ENCODE results near the gene CNIH2.

Gene CNIH2

GRCh38 chr11:66237867-66238266 is 40.1 kb upstream of the CNIH2 start:
- H3K4me2 ChIP-seq (ENCODE audit: low read length): no peak overlapping the region
- no peak overlapping the region for H3K9ac ChIP-seq (ENCODE audit: low read length)
- peaks cover 2% of the 10 kb centered on the region for H3K9me3 ChIP-seq (ENCODE audit: insufficient read depth, low read depth, low read length)
- no peak overlapping the region for H3K23ac ChIP-seq (ENCODE audit: low read length)
- no peaks in the 10 kb centered on the region for H3K79me2 ChIP-seq (ENCODE audit: control insufficient read depth, insufficient read depth, low read length, poor library complexity)
- H3K4me3 ChIP-seq (ENCODE audit: low read depth, low read length): no peak overlapping the region
- no peaks in the 10 kb centered on the region for H3K79me1 ChIP-seq (ENCODE audit: low read length)
- H3K14ac ChIP-seq (ENCODE audit: low read length): no peak overlapping the region
- peaks cover 71 to 90% of the 10 kb centered on the region in 2 experiments for H3K36me3 ChIP-seq (ENCODE audit: control insufficient read depth in 1 of 2, insufficient read depth in 2 of 2, low read length in 2 of 2)
- no peak overlapping the region for H2BK5ac ChIP-seq (ENCODE audit: low read depth, low read length, poor library complexity)
- H4K91ac ChIP-seq (ENCODE audit: low read depth, low read length): no peak overlapping the region
- H2AFZ ChIP-seq (ENCODE audit: insufficient read depth, low read length, poor library complexity): no peak overlapping the region
- no peak overlapping the region for H2BK12ac ChIP-seq (ENCODE audit: low read length)
- no peaks in the 10 kb centered on the region for H3K4me1 ChIP-seq (ENCODE audit: control insufficient read depth in 1 of 2, insufficient read depth in 2 of 2, low read length in 2 of 2)
- DNase-seq: no peak
- H3K27ac ChIP-seq (ENCODE audit: low read depth, low read length): no peak overlapping the region
- no peak overlapping the region for H2AK5ac ChIP-seq (ENCODE audit: low read length)
- no peak overlapping the region for H3K18ac ChIP-seq (ENCODE audit: low read length)
- H2BK120ac ChIP-seq (ENCODE audit: insufficient read depth, low read length, poor library complexity): no peak overlapping the region
- no peak overlapping the region for H4K12ac ChIP-seq (ENCODE audit: low read depth, low read length)
- no peak overlapping the region for H4K8ac ChIP-seq (ENCODE audit: low read depth, low read length)
- WGBS (ENCODE audit: extremely low coverage, insufficient coverage, insufficient read length): no CpG with 5 or more reads among the region's 6 CpGs
- no peaks in the 10 kb centered on the region for H3K27me3 ChIP-seq (ENCODE audit: insufficient read depth, low read length)
- no peak overlapping the region for H3K4ac ChIP-seq (ENCODE audit: low read depth, low read length)

DNA sequence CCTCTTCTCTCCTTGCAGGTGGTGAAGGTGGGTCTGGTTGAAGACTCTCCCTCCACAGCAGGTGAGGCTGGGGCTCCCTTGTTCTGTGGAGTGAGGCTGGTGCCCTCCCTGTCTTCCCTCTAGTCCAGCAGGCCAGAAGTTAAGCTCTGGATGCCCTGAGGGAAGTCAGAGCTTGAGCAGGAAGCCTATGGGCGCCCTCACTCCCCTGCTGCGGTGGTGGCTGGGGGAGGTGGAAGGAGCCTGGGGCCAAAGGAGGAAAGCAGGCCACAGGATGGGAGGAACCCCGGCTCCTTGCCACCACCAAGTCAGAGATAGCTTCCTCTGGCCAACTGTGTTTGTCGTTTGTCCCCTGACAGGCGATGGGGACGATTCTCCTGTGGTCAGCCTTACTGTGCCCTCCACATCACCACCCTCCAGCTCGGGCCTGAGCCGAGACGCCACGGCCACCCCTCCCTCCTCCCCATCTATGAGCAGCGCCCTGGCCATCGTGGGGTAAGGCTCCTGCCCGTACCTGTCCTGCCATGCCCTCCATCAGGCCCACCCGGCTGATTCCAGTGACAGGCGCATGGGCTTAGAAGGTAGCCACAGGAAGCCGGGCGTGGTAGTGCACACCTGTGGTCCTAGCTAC is 39.1 kb upstream of the CNIH2 start:
- Histone ChIP-seq H4K12ac (ENCODE audit: low read depth, low read length) (no peak overlapping the region), H2AK5ac (ENCODE audit: low read length) (no peak overlapping the region), H3K4me1 (ENCODE audit: control insufficient read depth in 1 of 2, insufficient read depth in 2 of 2, low read length in 2 of 2) (no peaks in the 10 kb centered on the region), H3K4me2 (ENCODE audit: low read length) (no peak overlapping the region), H4K8ac (ENCODE audit: low read depth, low read length) (no peak overlapping the region), H3K14ac (ENCODE audit: low read length) (no peak overlapping the region), H3K4ac (ENCODE audit: low read depth, low read length) (no peak overlapping the region), H3K9ac (ENCODE audit: low read length) (no peak overlapping the region), H4K91ac (ENCODE audit: low read depth, low read length) (no peak overlapping the region), H3K27ac (ENCODE audit: low read depth, low read length) (no peak overlapping the region), H2BK12ac (ENCODE audit: low read length) (no peak overlapping the region), H3K9me3 (ENCODE audit: insufficient read depth, low read depth, low read length) (peaks cover 2% of the 10 kb centered on the region), H3K36me3 (ENCODE audit: control insufficient read depth in 1 of 2, insufficient read depth in 2 of 2, low read length in 2 of 2) (peaks cover 71 to 90% of the 10 kb centered on the region in 2 experiments), H3K27me3 (ENCODE audit: insufficient read depth, low read length) (no peaks in the 10 kb centered on the region), H3K18ac (ENCODE audit: low read length) (no peak overlapping the region), H3K79me1 (ENCODE audit: low read length) (no peaks in the 10 kb centered on the region), H3K4me3 (ENCODE audit: low read depth, low read length) (no peak overlapping the region), H3K23ac (ENCODE audit: low read length) (no peak overlapping the region), H3K79me2 (ENCODE audit: control insufficient read depth, insufficient read depth, low read length, poor library complexity) (no peaks in the 10 kb centered on the region), H2BK5ac (ENCODE audit: low read depth, low read length, poor library complexity) (no peak overlapping the region), H2BK120ac (ENCODE audit: insufficient read depth, low read length, poor library complexity) (no peak overlapping the region), H2AFZ (ENCODE audit: insufficient read depth, low read length, poor library complexity) (no peak overlapping the region)
- no CpG with 5 or more reads among the region's 17 CpGs for WGBS (ENCODE audit: extremely low coverage, insufficient coverage, insufficient read length)
- peak; percentile 23 to 59 for DNase-seq

DNA sequence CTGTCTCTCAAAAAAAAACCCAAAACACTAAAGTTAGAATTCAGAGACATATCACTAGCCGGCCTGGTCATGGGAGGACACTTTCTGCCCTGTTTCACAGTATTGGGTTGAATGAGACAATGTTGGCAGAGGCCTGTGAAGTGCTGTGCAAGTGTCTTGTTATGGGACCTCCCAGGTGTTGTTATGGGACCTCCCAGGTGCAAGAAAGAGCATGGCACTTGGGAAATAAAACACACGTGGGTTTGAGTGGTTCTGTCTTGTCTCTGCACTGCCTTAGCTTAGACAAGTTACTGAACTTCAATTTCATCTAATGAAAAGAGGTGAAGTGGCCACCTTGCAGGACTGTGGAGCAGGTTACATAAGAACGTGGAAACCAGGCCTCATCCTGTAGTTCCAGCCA is 38.5 kb upstream of the CNIH2 start:
- Histone ChIP-seq H2BK5ac (ENCODE audit: low read depth, low read length, poor library complexity) (no peak overlapping the region), H2AFZ (ENCODE audit: insufficient read depth, low read length, poor library complexity) (no peak overlapping the region), H2BK12ac (ENCODE audit: low read length) (no peak overlapping the region), H3K4me2 (ENCODE audit: low read length) (no peak overlapping the region), H3K9ac (ENCODE audit: low read length) (no peak overlapping the region), H2AK5ac (ENCODE audit: low read length) (no peak overlapping the region), H4K8ac (ENCODE audit: low read depth, low read length) (no peak overlapping the region), H3K23ac (ENCODE audit: low read length) (no peak overlapping the region), H3K4me1 (ENCODE audit: control insufficient read depth in 1 of 2, insufficient read depth in 2 of 2, low read length in 2 of 2) (no peaks in the 10 kb centered on the region), H3K27me3 (ENCODE audit: insufficient read depth, low read length) (no peaks in the 10 kb centered on the region), H3K4ac (ENCODE audit: low read depth, low read length) (no peak overlapping the region), H3K14ac (ENCODE audit: low read length) (no peak overlapping the region), H4K12ac (ENCODE audit: low read depth, low read length) (no peak overlapping the region), H3K18ac (ENCODE audit: low read length) (no peak overlapping the region), H3K27ac (ENCODE audit: low read depth, low read length) (no peak overlapping the region), H4K91ac (ENCODE audit: low read depth, low read length) (no peak overlapping the region), H3K9me3 (ENCODE audit: insufficient read depth, low read depth, low read length) (peaks cover 2% of the 10 kb centered on the region), H2BK120ac (ENCODE audit: insufficient read depth, low read length, poor library complexity) (no peak overlapping the region), H3K36me3 (ENCODE audit: control insufficient read depth in 1 of 2, insufficient read depth in 2 of 2, low read length in 2 of 2) (peaks cover 71 to 89% of the 10 kb centered on the region in 2 experiments), H3K4me3 (ENCODE audit: low read depth, low read length) (no peak overlapping the region), H3K79me1 (ENCODE audit: low read length) (no peaks in the 10 kb centered on the region), H3K79me2 (ENCODE audit: control insufficient read depth, insufficient read depth, low read length, poor library complexity) (no peaks in the 10 kb centered on the region)
- no CpG with 5 or more reads among the region's 3 CpGs for WGBS (ENCODE audit: extremely low coverage, insufficient coverage, insufficient read length)
- DNase-seq: no peak

- H3K9me3 ChIP-seq (ENCODE audit: insufficient read depth, low read depth, low read length): peaks cover 2% of the 10 kb centered on the region
- H3K4me1 ChIP-seq (ENCODE audit: control insufficient read depth in 1 of 2, insufficient read depth in 2 of 2, low read length in 2 of 2): no peaks in the 10 kb centered on the region
- H3K4ac ChIP-seq (ENCODE audit: low read depth, low read length): no peak overlapping the region
- no peak overlapping the region for H2AK5ac ChIP-seq (ENCODE audit: low read length)
- no peaks in the 10 kb centered on the region for H3K27me3 ChIP-seq (ENCODE audit: insufficient read depth, low read length)
- no peaks in the 10 kb centered on the region for H3K79me1 ChIP-seq (ENCODE audit: low read length)
- H2BK5ac ChIP-seq (ENCODE audit: low read depth, low read length, poor library complexity): no peak overlapping the region
- H3K27ac ChIP-seq (ENCODE audit: low read depth, low read length): no peak overlapping the region
- no peak overlapping the region for H3K4me2 ChIP-seq (ENCODE audit: low read length)
- H2BK120ac ChIP-seq (ENCODE audit: insufficient read depth, low read length, poor library complexity): no peak overlapping the region
- H2BK12ac ChIP-seq (ENCODE audit: low read length): no peak overlapping the region
- H4K12ac ChIP-seq (ENCODE audit: low read depth, low read length): no peak overlapping the region
- H4K8ac ChIP-seq (ENCODE audit: low read depth, low read length): no peak overlapping the region
- no peak overlapping the region for H3K14ac ChIP-seq (ENCODE audit: low read length)
- no peaks in the 10 kb centered on the region for H3K79me2 ChIP-seq (ENCODE audit: control insufficient read depth, insufficient read depth, low read length, poor library complexity)
- no peak overlapping the region for H3K23ac ChIP-seq (ENCODE audit: low read length)
- H3K9ac ChIP-seq (ENCODE audit: low read length): peak overlapping the region; percentile 53
- no peak for DNase-seq
- H2AFZ ChIP-seq (ENCODE audit: insufficient read depth, low read length, poor library complexity): no peak overlapping the region
- peaks cover 70 to 89% of the 10 kb centered on the region in 2 experiments for H3K36me3 ChIP-seq (ENCODE audit: control insufficient read depth in 1 of 2, insufficient read depth in 2 of 2, low read length in 2 of 2)
- H3K4me3 ChIP-seq (ENCODE audit: low read depth, low read length): no peak overlapping the region
- H4K91ac ChIP-seq (ENCODE audit: low read depth, low read length): no peak overlapping the region
- H3K18ac ChIP-seq (ENCODE audit: low read length): no peak overlapping the region
- WGBS (ENCODE audit: extremely low coverage, insufficient coverage, insufficient read length): no CpG with 5 or more reads among the region's 25 CpGs
Measured at GRCh38 chr11:66239998-66240780, 37.8 kb upstream of the CNIH2 start.

All from trophoblast cell (in vitro differentiated cells and primary cell).